Measurements from ENCODE around the gene PHYKPL.

Gene PHYKPL

GRCh38 chr5:178232124-178232919 is at the start of gene PHYKPL:
TSS of gene PHYKPL (minus strand) at chr5:178232802. CDS start at chr5:178232550, 252 bp downstream.
- FAIRE-seq (peak; percentile 64), DNase-seq (ENCODE audit: extremely low spot score, insufficient read length, low read depth) (peak; percentile 60)

- DNase-seq (ENCODE audit: extremely low spot score, insufficient read length, low read depth) (no peak), FAIRE-seq (no peak)
Measured at GRCh38 chr5:178282391-178282790, 49.8 kb upstream of the PHYKPL start.

GRCh38 chr5:178281331-178281730 is 48.7 kb upstream of the PHYKPL start:
- FAIRE-seq (no peak), DNase-seq (ENCODE audit: extremely low spot score, insufficient read length, low read depth) (no peak)

- no peak for DNase-seq (ENCODE audit: extremely low spot score, insufficient read length, low read depth)
- FAIRE-seq, result no peak
Measured at GRCh38 chr5:178280631-178281030, 48.0 kb upstream of the PHYKPL start.

GRCh38 chr5:178279723-178280438 is 47.3 kb upstream of the PHYKPL start:
- peak; percentile 73 for DNase-seq (ENCODE audit: extremely low spot score, insufficient read length, low read depth)
- FAIRE-seq, result peak; percentile 76

- DNase-seq (ENCODE audit: extremely low spot score, insufficient read length, low read depth) (no peak), FAIRE-seq (no peak)
Measured at GRCh38 chr5:178279026-178279722, 46.6 kb upstream of the PHYKPL start.

GRCh38 chr5:178278358-178279023 is 45.9 kb upstream of the PHYKPL start:
- FAIRE-seq, result no peak
- DNase-seq (ENCODE audit: extremely low spot score, insufficient read length, low read depth), result no peak

- no peak for DNase-seq (ENCODE audit: extremely low spot score, insufficient read length, low read depth)
- no peak for FAIRE-seq
Measured at GRCh38 chr5:178277866-178278265, 45.3 kb upstream of the PHYKPL start.

- no peak for DNase-seq (ENCODE audit: extremely low spot score, insufficient read length, low read depth)
- no peak for FAIRE-seq
Measured at GRCh38 chr5:178277346-178277745, 44.7 kb upstream of the PHYKPL start.

GRCh38 chr5:178274781-178275537 is 42.4 kb upstream of the PHYKPL start:
- FAIRE-seq (no peak), DNase-seq (ENCODE audit: extremely low spot score, insufficient read length, low read depth) (no peak)

- no peak for FAIRE-seq
- DNase-seq (ENCODE audit: extremely low spot score, insufficient read length, low read depth), result no peak
Measured at GRCh38 chr5:178273665-178274541, 41.3 kb upstream of the PHYKPL start.

- DNase-seq (ENCODE audit: extremely low spot score, insufficient read length, low read depth), result no peak
- no peak for FAIRE-seq
Measured at GRCh38 chr5:178273041-178273440, 40.4 kb upstream of the PHYKPL start.

- FAIRE-seq (no peak), DNase-seq (ENCODE audit: extremely low spot score, insufficient read length, low read depth) (no peak)
Measured at GRCh38 chr5:178272591-178272990, 40.0 kb upstream of the PHYKPL start.

GRCh38 chr5:178271726-178272479 is 39.3 kb upstream of the PHYKPL start:
- FAIRE-seq (no peak), DNase-seq (ENCODE audit: extremely low spot score, insufficient read length, low read depth) (no peak)

- FAIRE-seq, result no peak
- DNase-seq (ENCODE audit: extremely low spot score, insufficient read length, low read depth), result no peak
Measured at GRCh38 chr5:178271231-178271630, 38.6 kb upstream of the PHYKPL start.

- FAIRE-seq (no peak), DNase-seq (ENCODE audit: extremely low spot score, insufficient read length, low read depth) (no peak)
Measured at GRCh38 chr5:178269499-178269898, 36.9 kb upstream of the PHYKPL start.

GRCh38 chr5:178267876-178268275 is 35.3 kb upstream of the PHYKPL start:
- no peak for FAIRE-seq
- DNase-seq (ENCODE audit: extremely low spot score, insufficient read length, low read depth), result no peak

GRCh38 chr5:178267245-178267644 is 34.6 kb upstream of the PHYKPL start:
- FAIRE-seq, result no peak
- no peak for DNase-seq (ENCODE audit: extremely low spot score, insufficient read length, low read depth)

All from GM18507 (cell line).